ENCODE measurements around the gene MDK. TPM values are rescaled to one million over a fixed set of nuclear protein-coding genes. Genes with fewer than 3 reads are reported as not detected.

Gene MDK
- total RNA-seq, 6 experiments from 2014 or later = 0.35 to 6.4 (median 4.2) TPM

DNA sequence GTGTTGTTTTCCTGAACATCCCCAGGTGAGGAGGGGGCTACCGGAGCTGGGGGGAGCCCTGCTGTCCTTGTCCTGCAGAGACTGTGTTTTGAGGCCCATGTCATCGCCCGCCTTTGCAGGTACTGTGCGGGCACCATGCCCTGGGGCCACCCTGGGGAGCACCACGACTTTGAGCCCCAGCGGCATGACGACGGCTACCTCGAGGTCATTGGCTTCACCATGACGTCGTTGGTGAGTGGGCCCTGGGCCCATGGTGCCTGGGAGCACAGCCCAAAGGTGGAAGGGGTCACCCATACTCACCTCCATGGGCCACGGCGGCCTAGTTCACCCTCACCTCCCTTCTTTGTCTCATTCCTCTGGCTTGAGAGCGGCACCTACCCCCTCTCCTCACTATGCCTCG, 6.7 kb upstream of the MDK start:
- ATAC-seq (no peak), DNase-seq (no peak)
- intact Hi-C loops (cut with DNase I) = no loop called here
- no peaks in the 10 kb centered on the region for H3K27me3 ChIP-seq
- 100% methylated on average over 1 of the region's 15 CpGs for WGBS (ENCODE audit: insufficient coverage, low coverage, low lambda C conversion rate, missing lambda C conversion rate)
- no peaks in the 10 kb centered on the region for H3K9me3 ChIP-seq
- H3K4me1 ChIP-seq = no peaks in the 10 kb centered on the region
- peaks cover 0 to 28% (median 16%) of the 10 kb centered on the region in 4 donors for H3K36me3 ChIP-seq
- H3K4me3 ChIP-seq = no peak overlapping the region
- TF ChIP-seq POLR2A (IDR thresholded peaks at IDR 0.05) = no peak
- TF ChIP-seq, protein P1, sequence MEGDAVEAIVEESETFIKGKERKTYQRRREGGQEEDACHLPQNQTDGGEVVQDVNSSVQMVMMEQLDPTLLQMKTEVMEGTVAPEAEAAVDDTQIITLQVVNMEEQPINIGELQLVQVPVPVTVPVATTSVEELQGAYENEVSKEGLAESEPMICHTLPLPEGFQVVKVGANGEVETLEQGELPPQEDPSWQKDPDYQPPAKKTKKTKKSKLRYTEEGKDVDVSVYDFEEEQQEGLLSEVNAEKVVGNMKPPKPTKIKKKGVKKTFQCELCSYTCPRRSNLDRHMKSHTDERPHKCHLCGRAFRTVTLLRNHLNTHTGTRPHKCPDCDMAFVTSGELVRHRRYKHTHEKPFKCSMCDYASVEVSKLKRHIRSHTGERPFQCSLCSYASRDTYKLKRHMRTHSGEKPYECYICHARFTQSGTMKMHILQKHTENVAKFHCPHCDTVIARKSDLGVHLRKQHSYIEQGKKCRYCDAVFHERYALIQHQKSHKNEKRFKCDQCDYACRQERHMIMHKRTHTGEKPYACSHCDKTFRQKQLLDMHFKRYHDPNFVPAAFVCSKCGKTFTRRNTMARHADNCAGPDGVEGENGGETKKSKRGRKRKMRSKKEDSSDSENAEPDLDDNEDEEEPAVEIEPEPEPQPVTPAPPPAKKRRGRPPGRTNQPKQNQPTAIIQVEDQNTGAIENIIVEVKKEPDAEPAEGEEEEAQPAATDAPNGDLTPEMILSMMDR (IDR thresholded peaks at IDR 0.05) = no peak
- no peak overlapping the region for H3K27ac ChIP-seq

DNA sequence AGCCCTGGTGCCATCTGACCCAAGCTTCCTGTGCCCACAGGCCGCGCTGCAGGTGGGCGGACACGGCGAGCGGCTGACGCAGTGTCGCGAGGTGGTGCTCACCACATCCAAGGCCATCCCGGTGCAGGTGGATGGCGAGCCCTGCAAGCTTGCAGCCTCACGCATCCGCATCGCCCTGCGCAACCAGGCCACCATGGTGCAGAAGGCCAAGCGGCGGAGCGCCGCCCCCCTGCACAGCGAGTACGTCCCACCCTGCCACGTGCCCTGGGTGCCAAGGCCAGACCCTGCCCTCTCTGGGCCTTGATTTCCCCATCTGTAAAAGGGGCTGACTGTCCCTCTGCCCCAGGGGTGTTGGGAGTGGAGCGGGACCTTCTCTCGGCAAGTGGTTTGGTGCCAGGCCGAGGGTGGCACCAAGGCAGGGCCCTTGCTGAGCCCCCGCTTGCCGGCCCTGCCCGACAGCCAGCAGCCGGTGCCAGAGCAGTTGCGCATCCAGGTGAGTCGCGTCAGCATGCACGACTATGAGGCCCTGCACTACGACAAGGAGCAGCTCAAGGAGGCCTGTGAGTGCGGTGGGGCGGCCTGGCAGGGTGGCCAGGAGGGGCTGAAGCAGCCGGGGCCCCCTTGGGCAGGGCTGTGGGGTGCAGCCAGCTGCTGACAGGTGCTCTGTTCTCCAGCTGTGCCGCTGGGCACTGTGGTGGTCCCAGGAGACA, 5.9 kb upstream of the MDK start:
- H3K4me1 ChIP-seq = no peaks in the 10 kb centered on the region
- H3K9me3 ChIP-seq = no peaks in the 10 kb centered on the region
- H3K4me3 ChIP-seq = no peak overlapping the region
- WGBS (ENCODE audit: insufficient coverage, low coverage, low lambda C conversion rate, missing lambda C conversion rate) = no CpG with 5 or more reads among the region's 38 CpGs
- TF ChIP-seq POLR2A (IDR thresholded peaks at IDR 0.05) = no peak
- TF ChIP-seq, protein P1 (IDR thresholded peaks at IDR 0.05) = no peak
- H3K27ac ChIP-seq = no peak overlapping the region
- intact Hi-C loops (cut with DNase I) = no loop called here
- peaks cover 0 to 28% (median 16%) of the 10 kb centered on the region in 4 donors for H3K36me3 ChIP-seq
- DNase-seq = peak in 1 of 3 donors; percentile 15
- no peaks in the 10 kb centered on the region for H3K27me3 ChIP-seq
- ATAC-seq = no peak

DNA sequence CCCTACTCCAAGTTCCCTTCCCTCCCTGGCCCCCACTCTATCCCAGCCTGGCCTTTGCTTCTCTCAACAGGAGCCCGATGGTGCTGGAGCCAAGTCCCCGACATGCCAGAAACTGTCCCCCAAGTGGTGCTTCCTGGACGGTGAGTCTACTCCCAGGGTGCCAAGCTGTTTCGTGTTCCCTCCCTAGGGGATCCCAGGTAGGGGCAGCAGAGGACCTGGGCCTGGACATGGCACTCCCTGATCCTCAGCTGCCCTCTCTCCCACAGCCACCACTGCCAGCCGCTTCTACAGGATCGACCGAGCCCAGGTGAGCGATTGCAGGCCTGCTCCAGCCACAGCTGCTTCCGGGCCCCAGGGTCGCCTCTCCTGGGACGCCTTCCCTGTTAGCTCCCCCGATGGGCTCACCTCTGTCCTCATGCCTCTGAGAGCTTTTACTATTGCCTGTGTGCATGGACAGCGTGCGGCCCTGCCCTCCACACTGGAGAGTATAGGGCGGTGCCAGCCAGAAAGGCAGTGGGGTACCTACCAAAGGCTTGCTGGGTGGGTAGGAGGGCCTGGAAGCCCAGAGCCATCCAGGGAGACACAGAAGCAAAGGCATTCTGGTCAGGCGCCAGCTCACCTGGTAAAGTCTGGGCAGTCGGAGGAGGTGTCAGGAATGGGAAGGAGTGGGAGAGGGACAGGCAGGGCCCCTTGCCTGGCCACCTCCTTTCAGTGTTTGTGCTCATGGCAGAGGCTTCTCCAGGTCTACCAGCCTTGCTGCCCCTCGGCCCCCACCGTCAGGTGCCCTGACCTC, 5.0 kb upstream of the MDK start:
- Histone ChIP-seq H3K36me3 (peaks cover 0 to 28% (median 16%) of the 10 kb centered on the region in 4 donors), H3K27ac (no peak overlapping the region), H3K9me3 (no peaks in the 10 kb centered on the region), H3K4me1 (no peaks in the 10 kb centered on the region), H3K27me3 (no peaks in the 10 kb centered on the region), H3K4me3 (no peak overlapping the region)
- no peak for DNase-seq
- intact Hi-C loops (cut with DNase I) = no loop called here
- 81% methylated on average over 4 of the region's 19 CpGs for WGBS (ENCODE audit: insufficient coverage, low coverage, low lambda C conversion rate, missing lambda C conversion rate)
- TF ChIP-seq POLR2A (IDR thresholded peaks at IDR 0.05) = no peak
- TF ChIP-seq, protein P1 (IDR thresholded peaks at IDR 0.05) = no peak
- no peak for ATAC-seq

DNA sequence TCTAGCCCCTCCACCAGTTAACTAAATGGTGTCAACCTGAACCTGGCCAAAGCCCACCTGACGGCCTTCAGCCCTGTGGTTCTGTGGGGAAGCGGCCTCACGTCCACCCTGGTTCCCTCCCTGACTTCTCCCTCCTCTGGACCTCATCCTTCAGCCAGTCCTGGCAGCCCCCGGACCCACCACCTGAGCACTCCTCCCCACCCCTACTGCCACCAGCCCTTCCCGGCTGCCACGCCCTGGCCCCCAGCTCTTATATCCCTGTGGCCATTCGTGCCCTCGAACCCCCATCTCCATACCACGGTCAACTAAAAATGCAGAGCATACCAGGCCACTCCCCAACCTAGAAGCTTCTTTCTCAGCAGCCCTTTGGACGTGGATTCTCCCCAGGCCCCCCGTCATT, 4.2 kb upstream of the MDK start:
- Histone ChIP-seq H3K4me3 (no peak overlapping the region), H3K36me3 (peaks cover 0 to 28% (median 16%) of the 10 kb centered on the region in 4 donors), H3K9me3 (no peaks in the 10 kb centered on the region), H3K27ac (no peak overlapping the region), H3K27me3 (no peaks in the 10 kb centered on the region), H3K4me1 (peaks cover 0 to 6% (median 3%) of the 10 kb centered on the region in 4 donors)
- DNase-seq = no peak
- TF ChIP-seq, protein P1 (IDR thresholded peaks at IDR 0.05) = no peak
- TF ChIP-seq POLR2A (IDR thresholded peaks at IDR 0.05) = no peak
- intact Hi-C loops (cut with DNase I) = no loop called here
- 86% methylated on average over 4 of the region's 11 CpGs for WGBS (ENCODE audit: insufficient coverage, low coverage, low lambda C conversion rate, missing lambda C conversion rate)
- ATAC-seq = no peak

All from right lobe of liver (tissue), 6 donors.